ENCODE measurements around the gene SELENON. TPM values are rescaled to one million over a fixed set of nuclear protein-coding genes. Genes with fewer than 3 reads are reported as not detected.
A peak's percentile ranks its signal among the peaks of the same experiment; 100 is the strongest.

Gene SELENON
- total RNA-seq = 1 to 10 TPM; 6.6 to 9.6 TPM

GRCh38 chr1:25799935-25800702 is at the start of gene SELENON:
Gene SELENON (plus strand): TSS chr1:25800193. CDS start chr1:25800231, 38 bp downstream.
- Mint-ChIP-seq H3K4me1 (ENCODE audit: low read depth in 2 of 2) (peaks cover 21 to 24% of the 10 kb centered on the region in 2 donors), H3K27ac (no peak within 1 kb of the TSS), H3K27me3 (peaks cover 5 to 6% of the 10 kb centered on the region in 2 donors), H3K9me3 (no peaks in the 10 kb centered on the region), H3K36me3 (no peaks in the 10 kb centered on the region), H3K4me3 (peak within 1 kb of the TSS; percentile 79)
- DNase-seq (ENCODE audit: low spot score) = no peak
- ATAC-seq = peak; percentile 77 to 87

GRCh38 chr1:25750923-25751605 is 48.9 kb upstream of the SELENON start:
- Mint-ChIP-seq H3K9me3 (no peaks in the 10 kb centered on the region), H3K4me1 (ENCODE audit: low read depth in 2 of 2) (no peaks in the 10 kb centered on the region), H3K27ac (no peak overlapping the region), H3K36me3 (no peaks in the 10 kb centered on the region), H3K4me3 (no peak overlapping the region), H3K27me3 (peaks cover 0 to 3% of the 10 kb centered on the region in 2 donors)
- no peak for ATAC-seq
- DNase-seq (ENCODE audit: low spot score) = no peak

GRCh38 chr1:25754470-25755181 is 45.4 kb upstream of the SELENON start:
- no peaks in the 10 kb centered on the region for H3K36me3 Mint-ChIP-seq
- DNase-seq (ENCODE audit: low spot score) (no peak), ATAC-seq (no peak)
- H3K4me3 Mint-ChIP-seq = no peak overlapping the region
- H3K27ac Mint-ChIP-seq = no peak overlapping the region
- H3K9me3 Mint-ChIP-seq = no peaks in the 10 kb centered on the region
- H3K4me1 Mint-ChIP-seq (ENCODE audit: low read depth in 2 of 2) = no peaks in the 10 kb centered on the region
- H3K27me3 Mint-ChIP-seq = peaks cover 0 to 3% of the 10 kb centered on the region in 2 donors

GRCh38 chr1:25755475-25756125 is 44.4 kb upstream of the SELENON start:
- Mint-ChIP-seq H3K36me3 (no peaks in the 10 kb centered on the region), H3K27me3 (peaks cover 0 to 3% of the 10 kb centered on the region in 2 donors), H3K27ac (no peak overlapping the region), H3K4me3 (no peak overlapping the region), H3K4me1 (ENCODE audit: low read depth in 2 of 2) (no peaks in the 10 kb centered on the region), H3K9me3 (no peaks in the 10 kb centered on the region)
- DNase-seq (ENCODE audit: low spot score) (no peak), ATAC-seq (no peak)

- Mint-ChIP-seq H3K36me3 (no peaks in the 10 kb centered on the region), H3K4me3 (no peak overlapping the region), H3K27me3 (peaks cover 0 to 3% of the 10 kb centered on the region in 2 donors), H3K4me1 (ENCODE audit: low read depth in 2 of 2) (no peaks in the 10 kb centered on the region), H3K27ac (no peak overlapping the region), H3K9me3 (no peaks in the 10 kb centered on the region)
- ATAC-seq (no peak), DNase-seq (ENCODE audit: low spot score) (no peak)
These were observed 43.8 kb upstream of the SELENON start for GRCh38 chr1:25756215-25756614.

GRCh38 chr1:25757151-25757845 is 42.7 kb upstream of the SELENON start:
- no peak for DNase-seq (ENCODE audit: low spot score)
- Mint-ChIP-seq H3K9me3 (no peaks in the 10 kb centered on the region), H3K27ac (no peak overlapping the region), H3K27me3 (peaks cover 0 to 3% of the 10 kb centered on the region in 2 donors), H3K4me1 (ENCODE audit: low read depth in 2 of 2) (no peaks in the 10 kb centered on the region), H3K36me3 (no peaks in the 10 kb centered on the region), H3K4me3 (no peak overlapping the region)
- ATAC-seq = no peak

GRCh38 chr1:25757846-25758185 is 42.2 kb upstream of the SELENON start:
- Mint-ChIP-seq H3K9me3 (no peaks in the 10 kb centered on the region), H3K36me3 (no peaks in the 10 kb centered on the region), H3K4me3 (no peak overlapping the region), H3K4me1 (ENCODE audit: low read depth in 2 of 2) (no peaks in the 10 kb centered on the region), H3K27me3 (peaks cover 0 to 3% of the 10 kb centered on the region in 2 donors), H3K27ac (no peak overlapping the region)
- ATAC-seq = no peak
- no peak for DNase-seq (ENCODE audit: low spot score)

- Mint-ChIP-seq H3K27ac (no peak overlapping the region), H3K4me1 (ENCODE audit: low read depth in 2 of 2) (no peaks in the 10 kb centered on the region), H3K4me3 (no peak overlapping the region), H3K9me3 (no peaks in the 10 kb centered on the region), H3K27me3 (no peaks in the 10 kb centered on the region), H3K36me3 (no peaks in the 10 kb centered on the region)
- ATAC-seq (no peak), DNase-seq (ENCODE audit: low spot score) (no peak)
These were observed 41.4 kb upstream of the SELENON start for GRCh38 chr1:25758466-25759070.

- Mint-ChIP-seq H3K27me3 (no peaks in the 10 kb centered on the region), H3K9me3 (no peaks in the 10 kb centered on the region), H3K36me3 (no peaks in the 10 kb centered on the region), H3K4me1 (ENCODE audit: low read depth in 2 of 2) (no peaks in the 10 kb centered on the region), H3K4me3 (no peak overlapping the region), H3K27ac (no peak overlapping the region)
- DNase-seq (ENCODE audit: low spot score) (no peak), ATAC-seq (no peak)
These were observed 39.8 kb upstream of the SELENON start for GRCh38 chr1:25760122-25760719.

DNA sequence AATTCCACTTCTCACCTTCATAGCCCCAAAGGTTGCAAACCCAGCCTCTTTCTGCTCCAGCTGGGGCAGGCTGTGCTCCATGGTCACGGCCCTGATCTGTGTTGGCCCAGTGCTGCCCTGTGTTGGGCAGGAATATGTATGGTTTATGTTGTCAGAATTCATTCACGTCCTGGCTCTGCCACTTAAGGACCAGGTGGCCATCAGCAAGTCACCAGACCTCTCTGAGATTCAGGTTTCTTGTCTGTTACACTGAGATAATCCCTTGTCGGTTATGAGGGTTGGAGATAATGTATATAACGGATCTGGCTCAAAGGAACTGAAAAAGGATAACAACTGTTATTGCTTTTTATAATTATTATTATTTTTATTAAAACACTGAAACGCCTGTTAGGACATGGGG is 39.1 kb upstream of the SELENON start:
- H3K27me3 Mint-ChIP-seq = no peaks in the 10 kb centered on the region
- H3K36me3 Mint-ChIP-seq = no peaks in the 10 kb centered on the region
- H3K27ac Mint-ChIP-seq = no peak overlapping the region
- H3K4me3 Mint-ChIP-seq = no peak overlapping the region
- ATAC-seq (no peak), DNase-seq (ENCODE audit: low spot score) (no peak)
- H3K4me1 Mint-ChIP-seq (ENCODE audit: low read depth in 2 of 2) = no peaks in the 10 kb centered on the region
- no peaks in the 10 kb centered on the region for H3K9me3 Mint-ChIP-seq

DNA sequence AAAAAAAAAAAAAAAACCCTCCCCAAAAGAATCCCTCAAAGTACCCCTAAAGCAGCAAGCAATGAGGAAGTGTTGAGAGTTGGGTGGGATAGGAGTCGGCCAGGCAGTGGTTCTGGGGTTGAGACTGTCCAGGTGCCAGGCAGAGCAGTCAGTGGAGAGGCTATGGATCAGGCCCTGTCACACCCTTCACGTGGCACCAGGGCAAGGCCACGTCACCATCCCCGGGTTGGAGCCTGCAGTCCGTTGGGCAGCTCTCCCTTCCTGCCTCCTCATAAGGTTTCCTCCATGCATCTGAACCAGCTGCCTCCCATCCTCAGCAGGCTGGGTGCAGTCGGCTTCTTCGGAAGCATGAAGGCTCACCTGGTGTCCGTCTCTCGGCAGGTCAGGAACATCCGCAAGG is 36.5 kb upstream of the SELENON start:
- no peak overlapping the region for H3K27ac Mint-ChIP-seq
- ATAC-seq (no peak), DNase-seq (ENCODE audit: low spot score) (no peak)
- no peaks in the 10 kb centered on the region for H3K9me3 Mint-ChIP-seq
- no peak overlapping the region for H3K4me3 Mint-ChIP-seq
- H3K4me1 Mint-ChIP-seq (ENCODE audit: low read depth in 2 of 2) = no peaks in the 10 kb centered on the region
- H3K27me3 Mint-ChIP-seq = no peaks in the 10 kb centered on the region
- no peaks in the 10 kb centered on the region for H3K36me3 Mint-ChIP-seq

- no peaks in the 10 kb centered on the region for H3K36me3 Mint-ChIP-seq
- no peak for DNase-seq (ENCODE audit: low spot score)
- H3K4me1 Mint-ChIP-seq (ENCODE audit: low read depth in 2 of 2) = peaks cover 0 to 4% of the 10 kb centered on the region in 2 donors
- ATAC-seq = no peak
- peaks cover 0 to 6% of the 10 kb centered on the region in 2 donors for H3K27me3 Mint-ChIP-seq
- no peak overlapping the region for H3K4me3 Mint-ChIP-seq
- no peaks in the 10 kb centered on the region for H3K9me3 Mint-ChIP-seq
- no peak overlapping the region for H3K27ac Mint-ChIP-seq
These were observed 34.7 kb upstream of the SELENON start for GRCh38 chr1:25765136-25765922.

Measured in natural killer cell treated with Interleukin-12 subunit alpha and Interleukin-12 subunit beta and Interleukin-15 and Interleukin-18, amount 100 ng/mL, for 72 hours (primary cell).